Measurements from ENCODE around the gene PSEN1.

- TF ChIP-seq, protein P1, sequence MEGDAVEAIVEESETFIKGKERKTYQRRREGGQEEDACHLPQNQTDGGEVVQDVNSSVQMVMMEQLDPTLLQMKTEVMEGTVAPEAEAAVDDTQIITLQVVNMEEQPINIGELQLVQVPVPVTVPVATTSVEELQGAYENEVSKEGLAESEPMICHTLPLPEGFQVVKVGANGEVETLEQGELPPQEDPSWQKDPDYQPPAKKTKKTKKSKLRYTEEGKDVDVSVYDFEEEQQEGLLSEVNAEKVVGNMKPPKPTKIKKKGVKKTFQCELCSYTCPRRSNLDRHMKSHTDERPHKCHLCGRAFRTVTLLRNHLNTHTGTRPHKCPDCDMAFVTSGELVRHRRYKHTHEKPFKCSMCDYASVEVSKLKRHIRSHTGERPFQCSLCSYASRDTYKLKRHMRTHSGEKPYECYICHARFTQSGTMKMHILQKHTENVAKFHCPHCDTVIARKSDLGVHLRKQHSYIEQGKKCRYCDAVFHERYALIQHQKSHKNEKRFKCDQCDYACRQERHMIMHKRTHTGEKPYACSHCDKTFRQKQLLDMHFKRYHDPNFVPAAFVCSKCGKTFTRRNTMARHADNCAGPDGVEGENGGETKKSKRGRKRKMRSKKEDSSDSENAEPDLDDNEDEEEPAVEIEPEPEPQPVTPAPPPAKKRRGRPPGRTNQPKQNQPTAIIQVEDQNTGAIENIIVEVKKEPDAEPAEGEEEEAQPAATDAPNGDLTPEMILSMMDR (IDR thresholded peaks at IDR 0.05), result no peak
- TF ChIP-seq POLR2A (IDR thresholded peaks at IDR 0.05; ENCODE audit: low read length) (no peak), FOSL2 (IDR thresholded peaks at IDR 0.05) (no peak), FOSL2 (CRISPR knock-in tag; IDR thresholded peaks at IDR 0.05) (no peak)
Observed at GRCh38 chr14:73242357-73242901, 106.1 kb downstream of the PSEN1 start.
